ENCODE measurements around the gene FADS3. TPM values are rescaled to one million over a fixed set of nuclear protein-coding genes. Genes with fewer than 3 reads are reported as not detected.
A peak's percentile ranks its signal among the peaks of the same experiment; 100 is the strongest.

The FADS3 gene
- total and polyA plus RNA-seq, 9 of the 15 experiments (the other 6 are each of a cell fraction or from before 2014, with no cell fraction given), result 0.97 to 148 (median 92.7) TPM

DNA sequence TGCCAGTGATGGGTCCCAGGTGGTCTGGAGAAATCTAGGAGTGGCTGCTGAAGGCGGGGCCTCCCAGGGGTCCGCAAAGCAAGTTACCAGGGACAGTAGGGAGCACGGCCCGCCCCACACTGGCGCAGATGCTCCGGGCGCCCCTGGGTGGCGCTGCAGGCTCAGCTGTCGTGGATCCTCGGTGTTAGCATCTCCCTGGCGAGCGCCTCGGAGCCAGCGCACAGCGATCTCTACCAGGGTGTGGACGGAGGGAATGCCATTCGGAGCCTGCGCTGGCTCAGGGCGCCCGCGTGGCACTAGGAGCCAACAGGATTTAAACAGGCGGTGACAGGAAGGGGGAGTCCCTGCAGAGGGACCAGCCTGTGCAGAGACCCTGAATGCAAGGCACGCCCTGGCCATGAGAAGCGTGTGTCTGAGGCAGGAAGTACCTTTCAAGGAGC, 20.2 kb downstream of the FADS3 start (continued):
- no peak for TF ChIP-seq ZEB2 (IDR thresholded peaks at IDR 0.05)
- peak; percentile 86 for TF ChIP-seq XRCC5 (IDR thresholded peaks at IDR 0.05; ENCODE audit: low read depth, low read length)
- TF ChIP-seq, protein P1, sequence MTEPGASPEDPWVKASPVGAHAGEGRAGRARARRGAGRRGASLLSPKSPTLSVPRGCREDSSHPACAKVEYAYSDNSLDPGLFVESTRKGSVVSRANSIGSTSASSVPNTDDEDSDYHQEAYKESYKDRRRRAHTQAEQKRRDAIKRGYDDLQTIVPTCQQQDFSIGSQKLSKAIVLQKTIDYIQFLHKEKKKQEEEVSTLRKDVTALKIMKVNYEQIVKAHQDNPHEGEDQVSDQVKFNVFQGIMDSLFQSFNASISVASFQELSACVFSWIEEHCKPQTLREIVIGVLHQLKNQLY (CRISPR knock-in tag; conservative IDR thresholded peaks at IDR 0.05), result no peak
- no peak for TF ChIP-seq SIRT6 (IDR thresholded peaks at IDR 0.05; ENCODE audit: low read depth, low read length)
- no peak for TF ChIP-seq NFE2 (IDR thresholded peaks at IDR 0.05; ENCODE audit: low read depth)
- TF ChIP-seq NFYB (IDR thresholded peaks at IDR 0.05; ENCODE audit: extremely low read depth, insufficient read length), result no peak
- TF ChIP-seq SMC3 (conservative IDR thresholded peaks at IDR 0.05; ENCODE audit: insufficient read depth, low read depth, low read length), result peak; percentile 95
- no peak for TF ChIP-seq RAD51 (IDR thresholded peaks at IDR 0.05; ENCODE audit: borderline replicate concordance, low read depth)
- no peak for TF ChIP-seq THRAP3 (IDR thresholded peaks at IDR 0.05; ENCODE audit: borderline replicate concordance)
- TF ChIP-seq MCM7 (IDR thresholded peaks at IDR 0.05), result no peak
- TF ChIP-seq ZNF175 (CRISPR knock-in tag; IDR thresholded peaks at IDR 0.05; ENCODE audit: low read depth), result no peak
- TF ChIP-seq FIP1L1 (IDR thresholded peaks at IDR 0.05; ENCODE audit: low read depth, low read length, poor library complexity, severe bottlenecking), result peak; percentile 32
- TF ChIP-seq, protein P2, sequence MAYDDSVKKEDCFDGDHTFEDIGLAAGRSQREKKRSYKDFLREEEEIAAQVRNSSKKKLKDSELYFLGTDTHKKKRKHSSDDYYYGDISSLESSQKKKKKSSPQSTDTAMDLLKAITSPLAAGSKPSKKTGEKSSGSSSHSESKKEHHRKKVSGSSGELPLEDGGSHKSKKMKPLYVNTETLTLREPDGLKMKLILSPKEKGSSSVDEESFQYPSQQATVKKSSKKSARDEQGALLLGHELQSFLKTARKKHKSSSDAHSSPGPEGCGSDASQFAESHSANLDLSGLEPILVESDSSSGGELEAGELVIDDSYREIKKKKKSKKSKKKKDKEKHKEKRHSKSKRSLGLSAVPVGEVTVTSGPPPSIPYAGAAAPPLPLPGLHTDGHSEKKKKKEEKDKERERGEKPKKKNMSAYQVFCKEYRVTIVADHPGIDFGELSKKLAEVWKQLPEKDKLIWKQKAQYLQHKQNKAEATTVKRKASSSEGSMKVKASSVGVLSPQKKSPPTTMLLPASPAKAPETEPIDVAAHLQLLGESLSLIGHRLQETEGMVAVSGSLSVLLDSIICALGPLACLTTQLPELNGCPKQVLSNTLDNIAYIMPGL (CRISPR knock-in tag; IDR thresholded peaks at IDR 0.05), result no peak
- TF ChIP-seq POLR2B (IDR thresholded peaks at IDR 0.05; ENCODE audit: low read depth, partially characterized antibody), result no peak
- TF ChIP-seq, protein P3, sequence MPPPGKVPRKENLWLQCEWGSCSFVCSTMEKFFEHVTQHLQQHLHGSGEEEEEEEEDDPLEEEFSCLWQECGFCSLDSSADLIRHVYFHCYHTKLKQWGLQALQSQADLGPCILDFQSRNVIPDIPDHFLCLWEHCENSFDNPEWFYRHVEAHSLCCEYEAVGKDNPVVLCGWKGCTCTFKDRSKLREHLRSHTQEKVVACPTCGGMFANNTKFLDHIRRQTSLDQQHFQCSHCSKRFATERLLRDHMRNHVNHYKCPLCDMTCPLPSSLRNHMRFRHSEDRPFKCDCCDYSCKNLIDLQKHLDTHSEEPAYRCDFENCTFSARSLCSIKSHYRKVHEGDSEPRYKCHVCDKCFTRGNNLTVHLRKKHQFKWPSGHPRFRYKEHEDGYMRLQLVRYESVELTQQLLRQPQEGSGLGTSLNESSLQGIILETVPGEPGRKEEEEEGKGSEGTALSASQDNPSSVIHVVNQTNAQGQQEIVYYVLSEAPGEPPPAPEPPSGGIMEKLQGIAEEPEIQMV (tag; conservative IDR thresholded peaks at IDR 0.05; ENCODE audit: low read depth), result no peak
- peak; percentile 44; the same call in 1 of the 2 replicates for TF ChIP-seq FOXK1 (CRISPR knock-in tag; IDR thresholded peaks at IDR 0.05; ENCODE audit: borderline replicate concordance)
- no peak for TF ChIP-seq CBX2 (IDR thresholded peaks at IDR 0.05; ENCODE audit: insufficient read depth, low read length, poor library complexity, severe bottlenecking)
- TF ChIP-seq, protein P4, sequence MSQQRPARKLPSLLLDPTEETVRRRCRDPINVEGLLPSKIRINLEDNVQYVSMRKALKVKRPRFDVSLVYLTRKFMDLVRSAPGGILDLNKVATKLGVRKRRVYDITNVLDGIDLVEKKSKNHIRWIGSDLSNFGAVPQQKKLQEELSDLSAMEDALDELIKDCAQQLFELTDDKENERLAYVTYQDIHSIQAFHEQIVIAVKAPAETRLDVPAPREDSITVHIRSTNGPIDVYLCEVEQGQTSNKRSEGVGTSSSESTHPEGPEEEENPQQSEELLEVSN (IDR thresholded peaks at IDR 0.05; ENCODE audit: borderline replicate concordance in 1 of 2, extremely low read depth in 1 of 2, insufficient read depth in 1 of 2, insufficient read length in 1 of 2, low read depth in 1 of 2, low read length in 1 of 2, poor library complexity in 1 of 2, severe bottlenecking in 1 of 2), result peak; percentile 18 to 29
- no peak for TF ChIP-seq KAT8 (IDR thresholded peaks at IDR 0.05; ENCODE audit: low read depth)
- peak in 1 of 2 experiments; percentile 58; a peak in 1 of 4 replicates for TF ChIP-seq KDM1A (IDR thresholded peaks at IDR 0.05)
- no peak for TF ChIP-seq MBD2 (IDR thresholded peaks at IDR 0.05; ENCODE audit: borderline replicate concordance, low read depth)
- TF ChIP-seq, protein P5, sequence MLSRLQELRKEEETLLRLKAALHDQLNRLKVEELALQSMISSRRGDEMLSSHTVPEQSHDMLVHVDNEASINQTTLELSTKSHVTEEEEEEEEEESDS (CRISPR knock-in tag; IDR thresholded peaks at IDR 0.05), result no peak
- no peak for TF ChIP-seq HNRNPK (IDR thresholded peaks at IDR 0.05; ENCODE audit: low read depth, low read length, poor library complexity, severe bottlenecking)
- TF ChIP-seq TAF15 (IDR thresholded peaks at IDR 0.05; ENCODE audit: low read depth, low read length), result no peak

Measured in K562 (cell line).